GM21360 (cell line): ENCODE results near the gene SNCAIP.
"Not testable (repeated sequence)": the region's sequence is repeated elsewhere in the genome, so short reads cannot be mapped to it uniquely, and the experiment has no call there.

Experiments used
- ATAC-seq: cut with Tn5 transposase; IDR thresholded peaks from one replicate; pipeline ENCODE4 v1.9.1; 2021; ENCODE audit warnings: mild to moderate bottlenecking, moderate library complexity; ENCODE audit not compliant: unreplicated experiment

The SNCAIP gene

DNA sequence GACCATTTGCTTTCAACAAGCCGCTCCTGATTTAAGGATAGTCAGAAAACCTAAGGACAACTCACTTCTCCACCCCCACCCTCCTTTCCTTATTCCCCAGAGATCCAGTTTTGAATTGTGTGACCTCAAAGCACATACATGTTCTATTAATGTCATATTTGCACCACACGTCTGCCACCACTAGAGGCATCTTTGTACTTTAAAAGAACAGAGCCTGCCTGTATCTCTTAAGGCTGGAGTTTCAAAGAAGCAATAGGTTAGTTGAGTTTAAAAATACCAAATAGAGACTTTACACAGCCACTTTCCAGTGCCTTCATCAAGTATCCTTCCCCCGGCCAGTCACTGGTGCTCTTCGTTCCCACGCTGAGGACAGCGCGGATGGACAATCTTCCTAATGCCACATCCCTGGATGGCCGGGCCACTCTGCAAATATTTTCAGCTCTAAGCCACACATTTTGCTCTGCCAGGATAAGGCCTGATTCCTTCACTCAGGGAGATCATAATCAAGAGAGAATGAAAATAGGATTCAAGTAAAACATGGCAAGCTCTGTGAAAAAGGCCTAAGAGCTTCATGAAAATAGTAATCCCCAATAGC, 146.3 kb downstream of the SNCAIP start:
- ATAC-seq, result peak; percentile 66

DNA sequence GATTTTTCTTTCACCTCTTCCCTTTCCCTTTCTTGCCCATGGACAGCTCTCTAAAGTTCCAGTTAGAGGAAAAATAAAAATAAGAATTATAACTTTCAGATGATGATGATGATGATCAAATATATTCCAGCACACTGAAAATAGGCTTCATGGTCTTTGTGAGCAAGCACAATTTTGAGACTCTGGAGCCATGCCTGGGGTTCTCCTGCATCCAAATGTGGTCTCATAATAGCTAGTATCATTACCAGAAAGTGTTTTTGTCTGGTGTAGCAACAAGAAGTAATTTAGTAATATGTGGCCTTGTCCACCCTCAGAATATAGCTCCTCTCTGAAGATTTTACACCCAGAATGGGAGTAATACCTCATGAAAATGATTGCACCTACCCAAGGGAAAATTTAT, 150.4 kb downstream of the SNCAIP start:
- no peak for ATAC-seq

- peak; percentile 61 for ATAC-seq
Observed at GRCh38 chr5:122463221-122463620, 151.2 kb downstream of the SNCAIP start.

GRCh38 chr5:122464191-122464590, 152.2 kb downstream of the SNCAIP start:
- ATAC-seq, result no peak

DNA sequence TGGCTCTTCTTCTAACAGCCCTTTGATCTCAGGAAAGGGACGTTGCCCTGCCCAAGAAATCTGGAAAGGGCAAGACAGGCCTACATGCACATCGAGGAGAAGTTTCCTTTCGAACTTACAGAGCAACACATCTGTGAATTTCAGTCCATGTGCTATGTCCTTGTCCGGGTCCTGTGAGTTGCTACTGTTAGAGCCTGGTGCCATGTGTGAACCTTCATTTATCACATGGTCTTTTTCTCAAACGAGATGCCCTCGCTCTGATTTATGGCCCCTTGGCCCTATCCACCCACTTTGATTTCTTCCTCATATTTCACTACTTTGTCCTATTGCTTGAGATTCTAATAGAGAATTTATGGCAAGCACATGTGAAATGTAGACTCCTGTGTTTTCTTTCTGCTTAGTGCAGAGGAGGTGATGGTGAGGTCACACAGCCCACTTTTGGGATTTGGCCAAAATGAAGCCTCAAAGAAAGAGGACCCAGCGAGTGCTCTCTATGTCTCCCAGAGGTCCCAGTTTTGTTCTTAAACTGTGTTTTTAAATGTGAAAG, 153.1 kb downstream of the SNCAIP start:
- ATAC-seq, result no peak

- ATAC-seq, result no peak
Observed at GRCh38 chr5:122465994-122466393, 154.0 kb downstream of the SNCAIP start.

DNA sequence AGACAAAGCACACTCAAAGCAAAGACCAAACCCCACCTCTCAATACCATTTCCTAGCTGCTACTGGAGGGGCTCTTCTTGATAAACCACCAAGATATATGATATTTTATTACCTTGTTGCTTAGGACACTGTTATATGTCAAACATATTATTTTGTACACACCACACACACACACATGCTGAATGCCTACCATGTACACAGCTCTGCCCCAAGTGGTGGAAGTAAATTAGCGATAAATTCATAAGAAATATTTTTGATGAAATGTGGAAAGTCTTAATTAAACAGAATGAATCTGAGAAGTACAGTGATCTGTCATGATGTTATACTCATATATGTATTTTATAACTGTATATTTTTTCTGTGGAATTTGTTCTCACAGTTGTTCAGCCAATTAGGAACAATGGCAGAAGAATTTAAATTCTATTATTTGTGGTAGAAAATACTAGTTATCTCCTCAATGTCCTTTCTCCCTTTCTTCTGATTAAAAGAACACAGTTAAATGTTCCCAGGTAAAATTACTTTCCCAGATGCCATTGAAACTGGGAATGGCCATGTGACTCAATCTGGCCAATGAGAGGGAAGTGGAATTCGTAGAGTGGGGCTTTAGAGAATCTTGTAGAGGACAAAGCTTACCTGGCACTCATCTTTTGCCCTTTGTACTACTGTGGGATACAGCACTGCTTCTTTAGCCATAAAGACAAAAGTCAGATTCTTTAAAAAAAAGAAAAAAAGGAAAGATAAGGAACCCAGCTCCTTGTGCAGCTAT, 156.5 kb downstream of the SNCAIP start:
- no peak for ATAC-seq

GRCh38 chr5:122469384-122469919, 157.4 kb downstream of the SNCAIP start:
- no peak for ATAC-seq

DNA sequence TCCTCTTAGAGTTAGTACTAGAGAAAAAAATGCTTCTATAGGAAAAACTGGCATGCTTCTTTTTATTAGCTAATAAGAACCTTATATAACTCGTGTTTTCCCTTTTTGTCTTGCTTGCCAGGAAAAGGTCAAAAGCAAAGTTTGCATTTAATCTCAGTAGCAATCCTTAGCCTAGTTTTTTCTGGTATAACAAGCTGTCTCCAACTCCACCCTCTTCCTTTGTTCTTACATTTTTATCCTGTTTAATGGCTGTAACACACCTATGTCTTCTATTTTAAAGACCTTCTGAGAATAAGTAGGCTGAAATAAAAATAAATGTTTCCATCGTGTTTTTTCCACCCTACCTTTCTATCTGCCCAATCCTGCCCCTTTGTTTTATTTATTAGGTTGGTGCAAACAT, 158.3 kb downstream of the SNCAIP start:
- ATAC-seq, result no peak

DNA sequence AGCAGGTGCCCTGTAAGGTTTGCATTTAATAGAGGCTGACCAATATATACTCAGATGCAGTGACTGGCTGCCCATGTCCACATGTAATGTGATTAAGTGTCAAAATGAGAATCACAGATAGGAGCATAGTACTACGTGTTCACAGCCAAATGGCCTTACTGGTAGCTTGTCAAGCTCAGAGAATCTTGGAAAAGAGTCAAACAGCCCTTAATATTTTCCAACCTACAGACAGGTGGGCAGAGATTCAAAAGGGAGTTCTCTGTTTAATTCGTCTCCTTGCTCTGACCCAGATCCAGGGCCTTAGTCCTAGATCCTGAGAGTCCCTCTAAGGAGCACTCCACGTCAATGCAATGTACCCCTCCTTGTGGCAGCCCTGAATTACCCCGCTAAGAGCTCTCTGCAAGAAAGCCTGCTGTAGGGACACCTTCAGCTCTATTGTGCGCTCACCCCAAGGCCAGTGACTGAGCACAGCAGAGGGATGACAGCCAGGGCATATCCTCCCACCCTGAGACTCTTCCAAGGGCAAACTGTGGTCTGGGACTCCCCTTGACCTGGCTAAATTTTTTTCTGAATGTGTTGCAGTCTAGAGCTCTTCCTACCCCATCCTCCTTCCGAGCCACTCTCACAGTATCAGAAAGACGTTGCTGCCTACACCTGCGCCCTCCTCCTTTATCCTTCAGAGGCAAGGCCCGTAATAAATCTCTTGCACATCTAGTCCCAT, 159.2 kb downstream of the SNCAIP start:
- no peak for ATAC-seq

DNA sequence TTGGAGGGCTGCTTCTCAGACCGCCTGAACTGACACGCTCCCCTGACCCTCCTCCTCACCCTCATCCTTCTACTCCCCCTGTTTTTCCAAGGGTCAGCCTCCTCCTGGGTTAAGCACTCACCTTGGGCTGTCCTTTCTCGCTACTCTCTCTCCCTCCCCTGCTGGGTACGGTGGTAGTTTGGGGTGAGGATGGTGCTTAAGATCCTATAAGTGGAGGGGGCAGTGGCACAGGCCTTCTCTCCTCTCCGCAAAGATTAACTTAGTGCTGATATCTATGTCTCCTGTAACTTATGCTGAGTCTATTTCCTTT, 159.7 kb downstream of the SNCAIP start:
- ATAC-seq, result no peak

DNA sequence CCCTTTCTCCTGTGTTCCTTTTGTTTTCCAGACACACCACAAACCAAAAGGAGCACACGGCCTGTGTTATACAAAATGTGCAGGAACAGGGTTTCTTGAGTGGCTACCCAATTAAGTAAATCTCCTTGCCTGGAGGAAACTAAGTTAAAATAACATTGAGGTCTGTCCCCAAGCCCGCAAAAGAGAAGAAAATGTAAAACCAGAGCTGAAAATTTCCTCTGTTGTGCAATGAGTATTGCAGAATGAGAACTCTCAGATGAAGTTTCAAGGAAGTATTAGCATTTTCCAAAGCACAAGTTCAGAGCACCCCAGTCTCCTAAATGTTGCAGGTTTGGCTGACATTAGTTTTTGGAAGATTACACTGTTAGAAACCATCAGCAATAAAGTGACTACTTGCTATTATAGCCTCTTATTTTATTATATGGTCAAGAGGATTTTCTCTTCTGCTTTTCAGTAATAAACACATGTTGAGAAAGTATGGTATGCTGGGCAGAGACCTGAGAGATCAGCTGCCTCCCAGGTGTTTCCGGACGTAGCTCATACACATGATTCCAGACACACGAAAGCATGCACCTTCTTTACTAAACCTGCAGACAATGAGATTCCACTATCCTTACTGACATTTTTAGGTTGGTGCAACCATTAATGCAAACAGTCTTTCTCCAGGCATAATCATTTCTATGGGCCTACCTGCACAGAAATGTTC, 161.3 kb downstream of the SNCAIP start:
- no peak for ATAC-seq

- ATAC-seq, result no peak
Observed at GRCh38 chr5:122473941-122474340, 161.9 kb downstream of the SNCAIP start.

DNA sequence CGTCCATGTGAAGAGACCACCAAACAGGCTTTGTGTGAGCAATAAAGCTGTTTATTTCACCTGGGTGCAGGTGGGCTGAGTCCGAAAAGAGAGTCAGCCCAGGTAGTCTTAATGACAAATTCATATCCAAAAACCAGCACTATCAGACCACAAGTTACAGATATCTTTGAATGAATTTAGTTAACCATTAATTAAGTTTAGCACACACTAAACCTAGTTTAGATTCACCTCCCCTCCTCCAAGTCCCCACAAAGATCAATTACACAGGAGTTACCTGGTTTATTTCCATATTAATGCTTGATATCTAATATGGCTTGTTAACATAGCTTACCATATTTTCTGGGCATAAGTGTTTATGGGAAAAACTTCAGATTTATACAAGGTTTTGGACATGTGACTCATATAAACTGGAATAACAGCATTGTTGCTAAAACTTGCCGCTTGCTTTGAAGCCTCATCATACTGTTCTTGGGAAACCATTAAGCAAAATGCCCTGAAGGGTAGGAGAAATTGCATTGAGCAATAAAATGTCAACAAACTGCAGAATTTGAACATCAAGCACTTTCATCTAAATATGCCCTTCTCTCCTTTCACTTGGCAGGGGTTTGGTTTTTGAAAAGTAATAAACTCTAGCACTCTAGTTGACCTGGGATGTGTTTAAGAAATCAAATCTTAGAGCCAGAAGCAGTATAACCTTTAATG, 166.9 kb downstream of the SNCAIP start:
- no peak for ATAC-seq

- ATAC-seq, result no peak
Observed at GRCh38 chr5:122480146-122480545, 168.1 kb downstream of the SNCAIP start.

- no peak for ATAC-seq
Observed at GRCh38 chr5:122484103-122484502, 172.1 kb downstream of the SNCAIP start.

- ATAC-seq, result no peak
Observed at GRCh38 chr5:122485226-122485625, 173.2 kb downstream of the SNCAIP start.

DNA sequence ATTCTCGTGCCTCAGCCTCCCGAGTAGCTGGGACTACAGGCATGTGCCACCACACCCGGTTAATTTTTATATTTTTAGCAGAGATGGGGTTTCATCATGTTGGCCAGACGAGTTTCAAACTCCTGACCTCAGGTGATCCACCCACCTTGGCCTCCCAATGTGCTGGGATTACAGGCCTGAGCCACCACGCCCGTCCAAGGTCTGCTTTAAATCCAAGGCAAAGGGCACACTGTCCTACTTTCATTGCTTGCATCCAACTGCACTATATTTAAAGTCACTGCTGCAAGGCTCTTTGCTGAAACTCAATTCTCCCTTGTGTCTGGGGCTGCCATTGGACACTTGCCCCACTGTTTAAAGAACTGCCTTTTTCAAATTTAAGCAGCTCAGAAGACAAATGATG, 174.6 kb downstream of the SNCAIP start:
- ATAC-seq, result not testable (repeated sequence)

DNA sequence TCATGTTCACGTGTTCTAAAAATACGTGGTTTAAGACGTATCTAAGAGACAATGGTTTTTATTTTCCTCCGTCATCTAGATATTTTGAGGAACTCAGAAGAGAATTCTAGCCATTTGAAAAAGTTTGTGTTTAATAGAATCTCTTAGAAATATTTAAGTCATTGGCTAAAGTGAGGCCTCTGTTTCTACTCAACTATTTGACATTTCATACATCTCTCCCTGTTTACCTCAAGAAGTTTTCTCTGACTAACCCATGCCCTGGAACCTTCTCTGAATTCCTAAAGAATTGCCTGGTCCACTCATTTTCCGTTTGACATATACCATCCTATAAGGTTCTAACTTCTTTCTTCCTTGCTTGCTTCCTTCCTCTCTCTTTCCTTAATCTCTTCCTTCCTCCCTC, 178.7 kb downstream of the SNCAIP start:
- ATAC-seq, result no peak

DNA sequence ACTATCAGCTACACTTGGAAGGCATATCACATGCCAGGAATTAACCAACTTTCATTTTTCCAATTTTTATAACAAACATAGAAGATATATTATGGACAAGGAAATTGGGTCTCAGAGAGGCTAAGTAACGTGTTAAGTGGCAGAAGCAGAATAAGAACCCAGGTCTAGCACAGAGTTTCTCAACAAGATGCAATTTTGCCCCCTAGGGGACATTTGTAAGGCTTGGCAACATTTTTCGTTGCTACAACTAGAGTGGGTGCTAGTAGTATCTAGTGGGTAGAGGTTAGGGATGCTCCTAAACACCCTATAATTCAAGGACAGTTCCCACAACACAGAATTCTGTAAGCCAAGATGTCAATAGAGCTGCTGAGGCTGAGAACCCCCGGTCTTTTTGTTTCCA, 180.6 kb downstream of the SNCAIP start:
- ATAC-seq, result no peak
